Large intestine (tissue), 3 donors: Measurements from ENCODE around the gene PRKAR2A. TPM values are rescaled to one million over a fixed set of nuclear protein-coding genes. Genes with fewer than 3 reads are reported as not detected.
A peak's percentile ranks its signal among the peaks of the same experiment; 100 is the strongest.

ENCODE experiments used
- DNase-seq, 2 donors: peaks; one replicate each; pipeline versions ENCODE4 v3.0.0 to v3.0.0-alpha.2; 2013
- H3K27ac ChIP-seq: one replicate; pipeline ENCODE4 v1.5.1; 2013; ENCODE audit warnings: low read length
- H3K27me3 ChIP-seq: 2 replicates; pipeline ENCODE4 v1.6.1; 2013; ENCODE audit warnings: low read length; ENCODE audit not compliant: control insufficient read depth, insufficient read depth
- H3K36me3 ChIP-seq: 2 replicates; pipeline ENCODE4 v1.6.1; 2013; ENCODE audit warnings: low read length; ENCODE audit not compliant: control insufficient read depth, insufficient read depth
- H3K4me1 ChIP-seq: one replicate; pipeline ENCODE4 v1.6.1; 2013; ENCODE audit warnings: low read length; ENCODE audit not compliant: control insufficient read depth, insufficient read depth
- H3K4me3 ChIP-seq: one replicate; pipeline ENCODE4 v1.5.1; 2013; ENCODE audit warnings: low read length
- H3K9me3 ChIP-seq: one replicate; pipeline ENCODE4 v1.6.1; 2013; ENCODE audit warnings: mild to moderate bottlenecking, low read depth, low read length, moderate library complexity; ENCODE audit not compliant: control insufficient read depth
- WGBS: methylation state at CpG from one replicate; pipeline ENCODE4 v1.1.5; 2013; ENCODE audit warnings: low lambda C conversion rate; ENCODE audit not compliant: insufficient coverage; 5-methylcytosine and 5-hydroxymethylcytosine counted together
- polyA plus RNA-seq: library from polyadenylated mRNA; unstranded; fragments of 120-200 nt; gene quantifications from one replicate; pipeline ENCODE4 v1.2.1, GENCODE V29; 2013

The PRKAR2A gene
- polyA plus RNA-seq, 1 donor: 28.6 TPM

DNA sequence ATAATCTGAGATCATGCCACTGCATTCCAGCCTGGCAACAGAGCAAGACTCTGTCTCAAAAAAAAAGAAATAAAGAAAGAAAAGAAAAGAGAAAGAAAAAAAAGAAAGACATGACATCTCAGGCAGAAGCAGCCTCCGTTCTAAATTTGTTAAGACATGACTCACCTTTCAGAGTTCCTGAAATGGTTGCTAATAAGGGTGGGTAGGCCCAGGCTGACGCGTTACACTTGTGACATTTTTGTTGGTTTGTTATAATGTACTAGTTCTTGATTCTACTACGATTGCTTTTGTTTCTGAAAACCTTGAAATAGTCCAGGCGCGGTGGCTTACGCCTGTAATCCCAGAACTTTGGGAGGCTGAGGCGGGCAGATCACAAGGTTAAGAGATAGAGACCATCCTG, 30.0 kb upstream of the PRKAR2A start:
- peaks cover 31% of the 10 kb centered on the region for H3K36me3 ChIP-seq
- 96% methylated on average over 4 of the region's 8 CpGs for WGBS
- H3K27ac ChIP-seq: no peak overlapping the region
- no peak overlapping the region for H3K4me3 ChIP-seq
- DNase-seq: no peak
- H3K4me1 ChIP-seq: no peaks in the 10 kb centered on the region
- no peaks in the 10 kb centered on the region for H3K27me3 ChIP-seq
- no peaks in the 10 kb centered on the region for H3K9me3 ChIP-seq

GRCh38 chr3:48863122-48863521, 15.4 kb upstream of the PRKAR2A start:
- Histone ChIP-seq H3K4me3 (no peak overlapping the region), H3K27me3 (no peaks in the 10 kb centered on the region), H3K27ac (no peak overlapping the region), H3K9me3 (no peaks in the 10 kb centered on the region), H3K4me1 (no peaks in the 10 kb centered on the region), H3K36me3 (peaks cover 21% of the 10 kb centered on the region)
- 100% methylated on average over 2 of the region's 3 CpGs for WGBS
- no peak for DNase-seq

GRCh38 chr3:48859206-48859605, 11.5 kb upstream of the PRKAR2A start:
- no CpG with 5 or more reads among the region's 2 CpGs for WGBS
- DNase-seq: no peak
- H3K27me3 ChIP-seq: no peaks in the 10 kb centered on the region
- no peak overlapping the region for H3K27ac ChIP-seq
- peaks cover 15% of the 10 kb centered on the region for H3K4me1 ChIP-seq
- H3K4me3 ChIP-seq: no peak overlapping the region
- no peaks in the 10 kb centered on the region for H3K9me3 ChIP-seq
- peaks cover 22% of the 10 kb centered on the region for H3K36me3 ChIP-seq

- WGBS: no CpG with 5 or more reads among the region's 2 CpGs
- Histone ChIP-seq H3K27ac (no peak overlapping the region), H3K36me3 (peaks cover 22% of the 10 kb centered on the region), H3K27me3 (no peaks in the 10 kb centered on the region), H3K9me3 (no peaks in the 10 kb centered on the region), H3K4me3 (no peak overlapping the region), H3K4me1 (peaks cover 17% of the 10 kb centered on the region)
- DNase-seq: no peak
Observed at GRCh38 chr3:48858709-48859108, 11.0 kb upstream of the PRKAR2A start.

DNA sequence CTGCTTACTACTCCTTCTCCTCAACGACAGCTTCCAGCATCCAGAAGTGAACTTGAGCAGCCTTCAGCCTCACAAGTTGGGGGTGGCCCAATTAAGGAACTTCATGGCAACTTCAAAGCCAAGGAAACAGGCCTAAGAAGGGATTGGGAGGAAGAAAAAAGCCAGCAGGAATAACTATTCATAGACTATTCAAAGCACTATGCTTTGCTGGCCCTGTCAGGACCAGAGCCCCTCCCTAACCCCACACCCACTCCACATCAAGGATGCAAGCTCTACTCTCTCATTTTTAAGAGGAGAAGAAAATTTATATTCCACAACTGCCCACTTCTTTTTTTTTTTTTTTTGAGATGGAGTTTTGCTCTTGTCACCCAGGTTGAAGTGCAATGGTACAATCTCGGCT, 10.0 kb upstream of the PRKAR2A start:
- H3K36me3 ChIP-seq: peaks cover 22% of the 10 kb centered on the region
- DNase-seq: no peak
- H3K4me3 ChIP-seq: no peak overlapping the region
- H3K4me1 ChIP-seq: peaks cover 17% of the 10 kb centered on the region
- H3K9me3 ChIP-seq: no peaks in the 10 kb centered on the region
- H3K27me3 ChIP-seq: no peaks in the 10 kb centered on the region
- WGBS: no CpG with 5 or more reads among the region's 2 CpGs
- no peak overlapping the region for H3K27ac ChIP-seq

DNA sequence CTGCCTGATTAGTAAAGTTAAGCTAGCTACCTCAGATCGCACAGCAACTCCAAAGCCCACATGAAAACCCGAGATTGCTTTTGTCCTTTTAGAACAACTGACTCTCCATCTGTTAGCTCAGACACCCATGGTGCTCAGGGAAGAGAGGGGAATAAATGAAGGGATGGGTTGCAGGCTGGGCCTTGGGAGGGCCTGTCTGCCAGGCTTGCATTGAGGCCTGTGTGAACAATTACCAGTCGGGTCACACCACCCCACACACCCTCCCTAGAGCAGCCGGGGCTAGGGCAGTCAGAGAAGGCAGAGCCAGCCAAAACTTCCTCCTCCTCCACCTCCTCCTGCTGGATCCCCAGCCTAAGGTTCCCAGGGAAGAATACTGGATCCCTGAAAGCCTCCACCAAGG, 8.8 kb upstream of the PRKAR2A start:
- WGBS: no CpG with 5 or more reads among the region's 4 CpGs
- DNase-seq: no peak
- Histone ChIP-seq H3K36me3 (peaks cover 16% of the 10 kb centered on the region), H3K4me3 (no peak overlapping the region), H3K27me3 (no peaks in the 10 kb centered on the region), H3K4me1 (peaks cover 17% of the 10 kb centered on the region), H3K27ac (peak overlapping the region; percentile 49), H3K9me3 (no peaks in the 10 kb centered on the region)

- no peak overlapping the region for H3K4me3 ChIP-seq
- H3K9me3 ChIP-seq: no peaks in the 10 kb centered on the region
- DNase-seq: peak; percentile 62 to 79
- no peaks in the 10 kb centered on the region for H3K27me3 ChIP-seq
- peak overlapping the region; percentile 49 for H3K27ac ChIP-seq
- peaks cover 14% of the 10 kb centered on the region for H3K36me3 ChIP-seq
- H3K4me1 ChIP-seq: peaks cover 17% of the 10 kb centered on the region
- no CpG with 5 or more reads among the region's 9 CpGs for WGBS
Observed at GRCh38 chr3:48855681-48856447, 8.2 kb upstream of the PRKAR2A start.

GRCh38 chr3:48852151-48852550, 4.5 kb upstream of the PRKAR2A start:
- no peaks in the 10 kb centered on the region for H3K9me3 ChIP-seq
- peaks cover 17% of the 10 kb centered on the region for H3K4me1 ChIP-seq
- H3K4me3 ChIP-seq: no peak overlapping the region
- no peak overlapping the region for H3K27ac ChIP-seq
- DNase-seq: no peak
- no peaks in the 10 kb centered on the region for H3K36me3 ChIP-seq
- H3K27me3 ChIP-seq: no peaks in the 10 kb centered on the region
- WGBS: no CpG with 5 or more reads among the region's 5 CpGs

- H3K27me3 ChIP-seq: no peaks in the 10 kb centered on the region
- no peaks in the 10 kb centered on the region for H3K36me3 ChIP-seq
- WGBS: no CpG with 5 or more reads among the region's 3 CpGs
- peaks cover 15% of the 10 kb centered on the region for H3K4me1 ChIP-seq
- no peak overlapping the region for H3K4me3 ChIP-seq
- no peaks in the 10 kb centered on the region for H3K9me3 ChIP-seq
- DNase-seq: peak in 1 of 2 donors; percentile 12
- H3K27ac ChIP-seq: no peak overlapping the region
Observed at GRCh38 chr3:48851407-48851806, 3.7 kb upstream of the PRKAR2A start.

DNA sequence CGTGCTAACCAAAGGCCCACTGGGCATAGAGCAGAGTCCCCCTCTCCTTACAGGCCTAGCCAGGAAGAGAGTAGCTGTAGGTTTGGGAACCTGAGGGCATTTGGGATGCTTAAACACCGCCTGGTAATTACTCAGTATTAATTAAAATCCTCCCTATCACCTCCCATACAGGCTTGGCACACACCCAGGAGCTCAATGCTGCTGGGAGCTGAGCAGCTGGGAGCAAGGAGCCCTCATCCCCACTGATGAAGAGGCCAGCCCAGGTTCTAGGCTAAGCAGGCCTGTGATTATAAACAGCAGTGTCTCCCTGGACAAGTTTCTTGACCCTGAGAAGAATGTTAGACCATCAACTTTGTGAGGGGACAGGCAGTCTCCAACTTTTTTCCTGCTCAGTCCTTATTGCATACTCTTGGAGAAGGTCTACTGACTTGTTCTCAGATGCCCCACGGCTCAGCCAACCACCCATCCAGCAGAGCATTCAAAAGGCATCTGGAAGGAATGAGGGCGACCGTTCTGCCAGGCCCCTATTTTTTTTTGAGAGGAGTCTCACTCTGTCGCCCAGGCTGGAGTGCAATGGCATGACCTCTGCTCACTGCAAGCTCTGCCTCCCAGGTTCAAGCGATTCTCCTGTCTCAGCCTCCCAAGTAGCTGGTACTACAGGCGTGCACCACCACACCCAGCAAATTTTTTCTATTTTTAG, 1.3 kb upstream of the PRKAR2A start:
- no peak overlapping the region for H3K27ac ChIP-seq
- H3K4me1 ChIP-seq: peaks cover 4% of the 10 kb centered on the region
- H3K27me3 ChIP-seq: no peaks in the 10 kb centered on the region
- no CpG with 5 or more reads among the region's 8 CpGs for WGBS
- no peak for DNase-seq
- H3K4me3 ChIP-seq: no peak overlapping the region
- H3K9me3 ChIP-seq: no peaks in the 10 kb centered on the region
- H3K36me3 ChIP-seq: no peaks in the 10 kb centered on the region
